ENCODE data around the gene LTA. TPM values are rescaled to one million over a fixed set of nuclear protein-coding genes. Genes with fewer than 3 reads are reported as not detected.
A peak's percentile ranks its signal among the peaks of the same experiment; 100 is the strongest.
"Not testable (repeated sequence)": the region's sequence is repeated elsewhere in the genome, so short reads cannot be mapped to it uniquely, and the experiment has no call there.

Gene LTA
- total RNA-seq, 2 experiments from 2014 or later, result 15.2 to 16.7 TPM

DNA sequence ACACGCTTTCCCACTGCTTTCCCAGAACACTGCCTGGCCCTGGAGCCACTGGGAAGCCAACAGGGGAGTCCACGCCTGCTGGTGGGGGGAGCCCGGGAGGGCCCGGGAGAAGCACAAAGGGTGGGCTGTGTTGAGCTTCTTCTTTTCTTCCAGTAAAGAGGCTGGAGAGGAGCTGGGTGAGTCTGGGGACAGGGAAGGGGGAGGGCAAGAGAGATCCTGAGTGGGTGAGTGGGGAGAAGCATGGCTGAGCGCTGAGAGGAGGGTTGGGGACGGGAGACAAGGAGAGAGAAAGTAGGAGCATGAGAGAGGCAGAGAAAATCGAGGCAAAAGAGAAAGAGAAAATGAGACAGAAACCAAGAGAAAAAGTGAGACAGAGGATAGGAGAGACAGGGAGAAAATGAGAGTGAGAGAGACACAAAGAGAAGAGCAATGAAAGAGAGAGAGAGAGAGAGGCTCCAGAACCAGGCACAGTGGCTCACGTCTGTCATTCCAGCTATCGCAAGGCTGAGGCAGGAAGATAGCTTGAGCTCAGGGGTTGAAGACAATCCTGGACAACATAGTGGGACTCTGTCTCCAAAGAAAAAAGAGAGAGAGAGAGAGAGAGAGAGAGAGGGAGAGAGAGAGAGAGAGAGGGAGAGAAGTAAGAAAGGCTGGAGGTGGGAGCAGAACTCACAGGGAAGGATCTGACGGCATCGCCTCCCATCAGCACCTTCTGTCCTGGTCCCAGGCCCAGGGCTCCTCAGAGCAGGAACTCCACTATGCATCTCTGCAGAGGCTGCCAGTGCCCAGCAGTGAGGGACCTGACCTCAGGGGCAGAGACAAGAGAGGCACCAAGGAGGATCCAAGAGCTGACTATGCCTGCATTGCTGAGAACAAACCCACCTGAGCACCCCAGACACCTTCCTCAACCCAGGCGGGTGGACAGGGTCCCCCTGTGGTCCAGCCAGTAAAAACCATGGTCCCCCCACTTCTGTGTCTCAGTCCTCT, 16.0 kb downstream of the LTA start:
- ATAC-seq (ENCODE audit: low read depth) (no peak), DNase-seq (no peak)
- Mint-ChIP-seq H3K4me1 (peaks cover 80% of the 10 kb centered on the region), H3K27me3 (no peaks in the 10 kb centered on the region), H3K36me3 (peaks cover 26% of the 10 kb centered on the region), H3K9me3 (no peaks in the 10 kb centered on the region), H3K27ac (peak overlapping the region; percentile 99), H3K4me3 (peak overlapping the region; percentile 95)
- POLR2A ChIA-PET, result interaction anchor here (0.9 to 16.0 kb wide), 6 partner anchors 4 to 150 kb away, joined by 3 to 481 read pairs (median 4); partner anchors contain the start of genes LST1, LTB, NCR3 and TNF

DNA sequence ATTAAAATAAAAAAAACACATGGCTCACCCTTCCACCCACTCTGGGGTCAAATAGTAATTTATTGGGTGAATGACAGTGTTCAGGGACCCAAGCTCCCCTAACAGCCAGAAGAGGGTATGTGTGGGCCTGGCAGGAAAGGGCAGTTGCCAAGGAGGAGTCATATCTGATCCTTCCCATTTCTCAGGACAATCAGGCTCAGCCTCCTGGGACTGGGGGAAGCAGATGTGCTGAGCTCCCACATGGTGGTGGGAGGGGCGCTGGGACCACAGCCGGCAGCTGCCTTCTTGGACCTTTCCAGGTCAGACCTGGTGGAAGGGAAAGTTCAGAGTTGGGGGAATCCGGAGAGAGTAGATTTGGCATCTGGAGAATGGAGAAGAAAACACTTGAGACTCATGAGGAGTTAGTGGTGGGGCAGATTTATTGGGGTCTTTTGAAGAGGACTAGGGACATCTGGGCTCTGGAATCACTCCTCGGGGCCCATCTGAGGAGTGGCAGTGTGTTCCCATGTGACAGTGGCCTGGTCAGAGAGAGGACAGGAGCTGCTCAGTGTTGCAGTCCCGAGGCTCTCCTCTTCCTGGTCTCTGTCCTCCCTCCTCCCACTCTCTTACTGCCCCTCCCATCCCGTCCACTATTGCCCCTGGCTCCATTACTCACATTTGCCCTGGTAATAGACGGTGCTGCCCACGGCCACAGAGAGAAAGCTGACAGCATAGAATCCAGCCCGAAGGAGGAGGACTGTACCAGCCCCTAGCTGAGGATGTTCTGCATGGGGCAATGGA, 17.0 kb downstream of the LTA start:
- POLR2A ChIA-PET, result interaction anchor here (1.1 to 14.1 kb wide), 3 partner anchors 9 to 38 kb away, joined by 4 to 481 read pairs (median 5); partner anchors contain the start of genes LST1, LTB and TNF
- Mint-ChIP-seq H3K4me3 (peak overlapping the region; percentile 50), H3K36me3 (peaks cover 26% of the 10 kb centered on the region), H3K4me1 (peaks cover 77% of the 10 kb centered on the region), H3K9me3 (no peaks in the 10 kb centered on the region), H3K27ac (peak overlapping the region; percentile 77), H3K27me3 (no peaks in the 10 kb centered on the region)
- no peak for ATAC-seq (ENCODE audit: low read depth)
- DNase-seq, result no peak

DNA sequence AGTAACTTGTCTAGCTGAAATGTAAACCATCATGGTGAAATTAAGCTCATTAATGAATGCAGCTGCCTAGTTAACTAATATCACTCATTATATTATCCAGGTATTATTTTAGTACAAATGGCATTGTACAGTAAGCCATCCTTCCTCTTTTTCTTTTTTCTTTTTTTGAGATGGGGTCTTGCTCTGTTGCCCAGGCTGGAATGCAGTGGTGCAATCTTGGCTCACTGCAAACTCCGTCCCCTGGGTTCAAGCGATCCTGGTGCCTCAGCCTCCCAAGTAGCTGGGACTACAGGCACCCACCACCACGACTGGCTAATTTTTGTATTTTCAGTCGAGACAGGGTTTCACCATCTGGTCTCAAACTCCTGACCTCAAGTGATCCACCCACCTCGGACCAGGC, 18.6 kb downstream of the LTA start:
- not testable (repeated sequence) for H3K9me3 Mint-ChIP-seq; ATAC-seq (ENCODE audit: low read depth); DNase-seq; H3K27me3 Mint-ChIP-seq
- peaks cover 69% of the 10 kb centered on the region for H3K4me1 Mint-ChIP-seq
- POLR2A ChIA-PET, result interaction anchor here (14.1 kb wide), 1 partner anchor 10 kb away, joined by 481 read pairs; the partner anchor contains the start of genes LST1, LTB and TNF
- peak overlapping the region; percentile 30 for H3K4me3 Mint-ChIP-seq
- H3K36me3 Mint-ChIP-seq, result peaks cover 26% of the 10 kb centered on the region
- peak overlapping the region; percentile 9 for H3K27ac Mint-ChIP-seq

DNA sequence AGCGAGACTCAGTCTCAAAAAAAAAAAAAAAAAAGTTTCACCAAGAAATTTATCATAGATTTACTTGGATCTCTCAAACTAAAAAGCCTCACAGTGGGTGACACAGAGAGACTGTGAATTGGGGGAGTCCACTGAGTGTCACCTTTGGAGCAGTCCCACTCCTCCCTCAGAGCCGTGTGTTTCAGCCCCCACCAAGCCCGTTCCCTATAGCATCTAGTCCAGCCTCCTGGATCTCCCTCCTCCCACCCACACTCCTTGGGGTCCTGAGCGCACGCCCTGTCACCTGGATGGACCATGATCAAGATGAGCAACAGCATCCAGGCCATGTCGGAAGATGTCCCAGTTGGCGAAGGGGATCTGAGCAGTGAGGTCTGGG, 20.3 kb downstream of the LTA start:
- POLR2A ChIA-PET, result interaction anchor here (0.7 to 14.1 kb wide), 15 partner anchors 12 to 235 kb away, joined by 3 to 481 read pairs (median 5); partner anchors contain the start of genes ATP6V1G2, BAG6, DDX39B and HSPA1B
- peaks cover 23% of the 10 kb centered on the region for H3K36me3 Mint-ChIP-seq
- no peak for DNase-seq
- H3K27ac Mint-ChIP-seq, result peak overlapping the region; percentile 89
- ATAC-seq (ENCODE audit: low read depth), result peak; percentile 27
- no peaks in the 10 kb centered on the region for H3K27me3 Mint-ChIP-seq
- no peaks in the 10 kb centered on the region for H3K9me3 Mint-ChIP-seq
- peaks cover 62% of the 10 kb centered on the region for H3K4me1 Mint-ChIP-seq
- peak overlapping the region; percentile 81 for H3K4me3 Mint-ChIP-seq

DNA sequence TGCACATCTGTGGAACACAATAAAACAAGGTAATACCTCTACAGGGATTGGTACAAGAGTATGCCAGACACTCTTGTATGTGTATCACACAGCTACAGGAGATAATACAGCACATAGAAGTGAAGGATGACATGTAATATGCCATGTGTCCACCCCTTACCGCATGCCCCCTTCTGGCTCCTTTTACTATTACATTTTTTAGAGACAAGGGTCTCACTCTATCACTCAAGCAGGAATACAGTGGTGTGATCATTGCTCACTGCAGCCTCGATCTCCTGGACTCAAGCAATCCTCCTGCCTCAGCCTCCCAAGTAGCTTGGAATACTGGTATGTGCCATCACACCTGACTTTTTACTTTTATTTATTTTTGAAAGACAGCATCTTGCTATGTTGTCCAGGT, 24.9 kb downstream of the LTA start:
- DNase-seq (no peak), ATAC-seq (ENCODE audit: low read depth) (peak; percentile 50)
- peaks cover 49% of the 10 kb centered on the region for H3K4me1 Mint-ChIP-seq
- H3K27me3 Mint-ChIP-seq, result no peaks in the 10 kb centered on the region
- POLR2A ChIA-PET, result interaction anchor here (0.6 to 14.1 kb wide), 8 partner anchors 17 to 102 kb away, joined by 3 to 481 read pairs (median 5); partner anchors contain the start of genes ATP6V1G2, DDX39B, LST1 and LTB
- no peaks in the 10 kb centered on the region for H3K36me3 Mint-ChIP-seq
- H3K4me3 Mint-ChIP-seq, result no peak overlapping the region
- no peak overlapping the region for H3K27ac Mint-ChIP-seq
- no peaks in the 10 kb centered on the region for H3K9me3 Mint-ChIP-seq

DNA sequence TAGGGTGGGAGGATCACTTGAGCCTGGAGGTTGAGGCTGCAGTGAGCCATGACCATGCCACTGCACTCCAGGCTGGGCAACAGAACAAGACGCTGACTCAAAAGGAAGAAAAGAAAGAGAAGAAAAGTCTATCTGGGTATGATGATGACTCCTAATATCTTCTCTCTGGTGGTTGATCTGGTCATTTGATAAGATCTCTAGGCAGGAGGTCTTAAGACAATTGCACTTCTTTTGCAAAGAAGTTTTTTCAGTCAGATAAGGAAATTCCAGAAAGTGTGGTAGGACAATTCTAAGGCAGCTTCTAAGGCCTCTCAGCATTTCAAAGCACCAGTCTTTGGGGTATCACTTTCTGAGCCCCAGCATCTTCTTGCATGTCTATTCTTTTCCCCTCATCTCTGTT, 35.2 kb downstream of the LTA start:
- no peaks in the 10 kb centered on the region for H3K9me3 Mint-ChIP-seq
- DNase-seq (no peak), ATAC-seq (ENCODE audit: low read depth) (no peak)
- POLR2A ChIA-PET, result interaction anchor here (1.0 kb wide), 1 partner anchor 15 kb away, joined by 3 read pairs; the partner anchor contains the start of gene NCR3
- H3K4me1 Mint-ChIP-seq, result peaks cover 4% of the 10 kb centered on the region
- H3K36me3 Mint-ChIP-seq, result no peaks in the 10 kb centered on the region
- H3K27me3 Mint-ChIP-seq, result no peaks in the 10 kb centered on the region
- no peak overlapping the region for H3K27ac Mint-ChIP-seq
- H3K4me3 Mint-ChIP-seq, result no peak overlapping the region

DNA sequence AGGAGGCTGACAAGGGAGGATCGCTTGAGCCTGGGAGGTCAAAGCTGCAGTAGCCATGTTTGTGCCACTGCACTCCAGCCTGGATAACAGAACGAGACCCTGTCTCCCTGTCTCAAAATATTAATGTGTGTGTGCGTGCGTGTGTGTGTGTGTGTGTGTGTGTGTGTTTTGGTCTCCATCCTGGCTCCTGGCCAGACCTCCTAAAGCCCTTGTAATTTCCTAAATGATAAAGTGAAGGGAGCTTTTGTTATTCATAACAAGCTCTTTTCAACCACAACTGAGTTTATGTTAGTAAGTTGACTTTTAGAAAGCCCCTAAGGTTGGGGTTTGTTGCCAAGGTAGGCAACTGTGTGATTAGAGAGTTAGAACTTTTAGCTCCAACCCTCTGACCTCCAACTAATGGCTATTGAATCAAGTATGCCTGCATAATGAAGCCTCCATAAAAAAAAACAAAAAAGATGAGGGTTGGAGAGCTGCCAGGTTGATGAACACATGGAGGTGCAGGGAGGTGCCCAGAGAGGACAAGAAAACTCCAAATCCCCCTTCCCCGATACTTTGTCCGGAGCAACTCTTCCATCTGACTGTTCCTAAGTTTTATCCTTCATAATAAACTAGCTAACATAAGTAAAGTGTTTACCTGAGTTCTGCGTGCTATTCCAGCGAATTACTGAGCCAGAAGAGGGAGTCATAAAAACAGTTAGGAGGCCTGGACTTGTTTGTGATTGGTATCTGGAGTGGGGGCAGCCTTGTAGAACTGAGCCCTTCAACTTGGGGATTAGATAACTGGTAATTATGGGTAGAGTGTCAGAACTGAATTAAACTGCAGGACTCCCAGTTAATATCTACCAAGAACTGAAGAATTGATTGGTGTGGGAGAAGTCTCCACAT, 37.7 kb downstream of the LTA start:
- H3K4me1 Mint-ChIP-seq, result peaks cover 10% of the 10 kb centered on the region
- POLR2A ChIA-PET, result interaction anchor here (1.0 kb wide), 1 partner anchor 17 kb away, joined by 3 read pairs; the partner anchor contains the start of gene NCR3

DNA sequence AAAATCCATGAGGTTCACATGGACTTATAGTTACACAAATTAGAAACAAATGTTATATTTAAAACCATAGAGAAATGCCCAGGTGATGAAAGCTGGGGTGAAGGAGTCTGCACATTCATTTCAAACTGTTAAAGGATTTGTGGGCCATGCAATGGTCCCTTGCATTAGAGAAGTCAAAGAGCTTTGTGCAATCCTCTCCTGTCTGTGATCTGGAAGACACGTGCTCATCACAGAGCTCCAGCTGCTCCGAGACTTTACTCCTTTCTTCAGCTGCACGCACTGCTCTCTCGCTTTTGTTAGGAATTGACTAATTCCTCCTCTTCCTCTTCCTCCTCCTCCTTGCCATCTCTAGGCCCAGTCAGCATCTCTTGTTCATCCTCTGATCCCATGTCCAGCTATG, 38.9 kb downstream of the LTA start:
- Mint-ChIP-seq H3K27ac (no peak overlapping the region), H3K9me3 (no peaks in the 10 kb centered on the region), H3K4me1 (peaks cover 22% of the 10 kb centered on the region), H3K36me3 (no peaks in the 10 kb centered on the region), H3K4me3 (no peak overlapping the region), H3K27me3 (no peaks in the 10 kb centered on the region)
- POLR2A ChIA-PET, result interaction anchor here (0.6 to 1.2 kb wide), 4 partner anchors 8 to 70 kb away, joined by 3 read pairs; partner anchors contain the start of gene NCR3
- DNase-seq, result no peak
- no peak for ATAC-seq (ENCODE audit: low read depth)

More for the DNA sequence above, 37.7 kb downstream of the LTA start:
- no peak overlapping the region for H3K27ac Mint-ChIP-seq
- no peak overlapping the region for H3K4me3 Mint-ChIP-seq
- no peaks in the 10 kb centered on the region for H3K27me3 Mint-ChIP-seq
- no peaks in the 10 kb centered on the region for H3K9me3 Mint-ChIP-seq
- ATAC-seq (ENCODE audit: low read depth), result no peak
- no peaks in the 10 kb centered on the region for H3K36me3 Mint-ChIP-seq
- no peak for DNase-seq

DNA sequence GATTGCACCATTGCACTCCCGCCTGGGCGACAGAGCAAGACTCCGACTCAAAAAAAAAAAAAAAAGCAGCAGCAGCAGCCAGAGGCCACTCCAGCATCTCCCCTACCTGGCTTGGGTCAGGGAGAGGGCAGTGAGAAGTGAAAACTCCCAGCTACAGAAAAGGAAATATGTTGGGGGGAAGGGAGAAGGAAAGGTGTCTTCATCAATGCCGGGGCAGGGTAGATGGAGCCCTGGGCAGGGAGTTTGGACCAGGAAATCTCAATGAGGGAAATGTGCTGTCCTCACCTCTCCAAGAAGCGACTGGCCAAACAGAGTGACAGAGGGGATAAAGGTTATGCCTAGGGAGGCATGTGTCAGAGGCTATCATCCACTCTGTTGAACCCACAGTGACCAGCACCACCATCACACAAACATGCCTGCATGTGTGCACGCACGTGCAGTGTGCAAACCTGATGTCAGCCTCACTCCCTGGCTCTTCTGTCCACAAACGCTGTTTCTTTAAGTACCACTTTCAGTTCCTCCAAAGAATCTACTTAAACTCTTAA, 42.1 kb downstream of the LTA start:
- no peak for DNase-seq
- ATAC-seq (ENCODE audit: low read depth), result no peak
- H3K9me3 Mint-ChIP-seq, result no peaks in the 10 kb centered on the region
- H3K27me3 Mint-ChIP-seq, result no peaks in the 10 kb centered on the region
- peaks cover 31% of the 10 kb centered on the region for H3K4me1 Mint-ChIP-seq
- H3K36me3 Mint-ChIP-seq, result peaks cover 8% of the 10 kb centered on the region
- H3K4me3 Mint-ChIP-seq, result no peak overlapping the region
- POLR2A ChIA-PET, result interaction anchor here (2.6 kb wide), 1 partner anchor 16 kb away, joined by 12 read pairs; no protein-coding TSS in a partner anchor
- no peak overlapping the region for H3K27ac Mint-ChIP-seq

DNA sequence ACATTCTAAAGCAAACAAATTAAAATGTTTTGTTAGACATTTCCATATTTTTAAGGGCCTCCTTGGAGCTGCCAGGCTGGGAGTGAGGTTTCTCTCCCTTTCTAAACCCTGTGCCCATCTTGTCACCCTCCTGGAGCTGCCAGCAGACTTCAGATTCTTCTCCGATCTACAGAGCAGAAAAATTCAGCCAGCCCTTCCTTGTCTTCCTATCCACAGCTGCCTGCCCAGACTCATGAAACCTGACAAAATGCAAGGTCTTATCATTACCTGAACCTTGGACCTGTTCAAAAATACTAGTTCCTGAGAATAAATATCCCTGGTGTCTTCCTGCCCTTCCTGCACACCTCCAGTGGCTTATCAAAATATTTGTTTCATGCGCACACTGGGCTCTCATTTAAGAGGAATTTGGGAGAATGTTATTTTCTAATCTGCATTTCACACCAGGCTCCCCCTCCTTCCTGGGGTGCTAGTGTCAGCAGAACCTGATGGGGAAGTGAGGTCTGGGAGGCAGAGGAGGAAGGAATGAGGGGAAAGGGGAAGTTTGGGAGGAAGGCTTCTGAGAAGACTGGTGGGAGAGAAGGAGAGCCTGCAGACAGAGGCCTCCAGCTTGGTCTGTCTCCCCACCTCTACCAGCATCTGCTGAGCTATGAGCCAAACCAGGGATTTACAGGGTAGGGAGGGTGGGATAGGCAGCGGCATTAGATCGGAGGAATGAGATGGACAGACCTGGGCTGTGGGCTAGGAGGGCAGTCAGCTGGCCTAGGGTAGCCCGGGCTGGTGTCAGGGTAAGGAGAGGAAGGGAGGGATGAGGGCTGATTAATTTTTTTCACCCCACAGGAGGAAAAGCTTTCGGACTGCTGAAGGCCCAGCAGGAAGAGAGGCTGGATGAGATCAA, 42.8 kb downstream of the LTA start, which contains the start of gene AIF1:
TSS of gene AIF1 (plus strand) at position 551 of the 895 bp plus-strand sequence. CDS start at position 647, 96 bp downstream.
- ATAC-seq (ENCODE audit: low read depth), result no peak
- Mint-ChIP-seq H3K36me3 (peaks cover 9% of the 10 kb centered on the region), H3K27ac (peak within 1 kb of the TSS; percentile 95), H3K4me1 (peaks cover 33% of the 10 kb centered on the region), H3K4me3 (peak within 1 kb of the TSS; percentile 94), H3K9me3 (no peaks in the 10 kb centered on the region), H3K27me3 (no peaks in the 10 kb centered on the region)
- POLR2A ChIA-PET, result interaction anchor here (1.5 to 2.6 kb wide), 2 partner anchors 16 to 74 kb away, joined by 4 to 12 read pairs; no protein-coding TSS in a partner anchor
- no peak for DNase-seq

DNA sequence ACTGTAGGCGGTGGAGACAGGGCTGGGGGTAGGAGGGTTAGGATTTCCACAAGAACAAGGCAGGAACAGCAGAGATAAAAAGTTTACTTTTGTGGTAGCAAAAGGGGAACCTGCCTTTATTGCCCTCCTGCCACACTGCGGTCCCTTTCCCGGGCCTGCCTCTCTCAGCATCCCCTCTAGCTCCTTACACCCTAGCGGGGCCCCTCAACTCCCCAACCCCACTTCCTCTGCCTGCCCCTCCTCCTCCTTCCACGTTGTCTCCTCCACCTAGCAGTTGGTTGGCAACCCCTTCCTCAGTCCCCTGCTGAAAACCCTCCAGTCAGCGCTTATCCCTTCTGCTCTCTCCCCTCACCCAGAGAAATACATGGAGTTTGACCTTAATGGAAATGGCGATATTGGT, 43.7 kb downstream of the LTA start:
- ATAC-seq (ENCODE audit: low read depth), result no peak

More for the DNA sequence above, 43.7 kb downstream of the LTA start:
- Mint-ChIP-seq H3K4me1 (peaks cover 33% of the 10 kb centered on the region), H3K27ac (peak overlapping the region; percentile 95), H3K27me3 (no peaks in the 10 kb centered on the region), H3K36me3 (peaks cover 9% of the 10 kb centered on the region), H3K9me3 (no peaks in the 10 kb centered on the region), H3K4me3 (peak overlapping the region; percentile 94)
- POLR2A ChIA-PET, result interaction anchor here (0.5 to 2.6 kb wide), 3 partner anchors 17 to 224 kb away, joined by 3 to 12 read pairs (median 4); no protein-coding TSS in a partner anchor
- DNase-seq, result peak; percentile 47
